SK-N-SH (cell line): Measurements from ENCODE around the gene HLA-DOA.

Experiments used
- CHD2 ChIP-seq: fragments of 150-350 bp; IDR thresholded peaks from 2 replicates; pipeline ENCODE4 v1.6.1; 2018; ENCODE audit warnings: low read length; ENCODE audit not compliant: partially characterized antibody
- CTCF ChIP-seq: fragments of 200-600 bp; sonication (generic); IDR thresholded peaks from 2 replicates; pipeline ENCODE4 v1.6.1; 2017; ENCODE audit warnings: antibody characterized with exemption, mild to moderate bottlenecking, moderate library complexity
- EP300 ChIP-seq, 2 experiments: IDR thresholded peaks; 2 replicates each; pipeline versions ENCODE4 v1.4.0 to v1.6.1; 2012; ENCODE audit warnings: borderline replicate concordance in 1 of 2, low read depth in 1 of 2, low read length in 1 of 2
- EZH2phosphoT487 ChIP-seq: fragments of 200-600 bp; sonication (generic); IDR thresholded peaks from 2 replicates; pipeline ENCODE4 v1.6.1; 2017; ENCODE audit warnings: low read depth, mixed run types, mild to moderate bottlenecking, antibody characterized with exemption, moderate library complexity, borderline replicate concordance
- IRF3 ChIP-seq: fragments of 150-350 bp; IDR thresholded peaks from 2 replicates; pipeline ENCODE4 v1.6.1; 2016; ENCODE audit warnings: mild to moderate bottlenecking, low read depth, low read length
- MXI1 ChIP-seq: IDR thresholded peaks from 2 replicates; pipeline ENCODE4 v1.6.1; 2012; ENCODE audit warnings: mild to moderate bottlenecking, low read depth, low read length, improper control_type of control experiment
- NFIC ChIP-seq: IDR thresholded peaks from 2 replicates; pipeline ENCODE4 v1.4.0; 2012; ENCODE audit warnings: borderline replicate concordance
- POLR2AphosphoS5 ChIP-seq: IDR thresholded peaks from 2 replicates; pipeline ENCODE4 v1.6.1; 2012; ENCODE audit warnings: low read depth, low read length
- RAD21 ChIP-seq: IDR thresholded peaks from 2 replicates; pipeline ENCODE4 v1.6.1; 2012; ENCODE audit warnings: mild to moderate bottlenecking, low read length
- RFX5 ChIP-seq: IDR thresholded peaks from 2 replicates; pipeline ENCODE4 v1.6.1; 2012; ENCODE audit warnings: mild to moderate bottlenecking, improper control_type of control experiment, low read length
- SIN3A ChIP-seq: IDR thresholded peaks from 2 replicates; pipeline ENCODE4 v1.6.1; 2012; ENCODE audit warnings: low read depth, mild to moderate bottlenecking, low read length, moderate library complexity, borderline replicate concordance
- TAF1 ChIP-seq: IDR thresholded peaks from 2 replicates; pipeline ENCODE4 v1.6.1; 2012; ENCODE audit warnings: low read depth, mild to moderate bottlenecking, low read length, moderate library complexity, borderline replicate concordance
- USF2 ChIP-seq: fragments of 150-350 bp; IDR thresholded peaks from 2 replicates; pipeline ENCODE4 v1.6.1; 2017; ENCODE audit warnings: antibody characterized with exemption, low read length, low read depth, borderline replicate concordance

DNA sequence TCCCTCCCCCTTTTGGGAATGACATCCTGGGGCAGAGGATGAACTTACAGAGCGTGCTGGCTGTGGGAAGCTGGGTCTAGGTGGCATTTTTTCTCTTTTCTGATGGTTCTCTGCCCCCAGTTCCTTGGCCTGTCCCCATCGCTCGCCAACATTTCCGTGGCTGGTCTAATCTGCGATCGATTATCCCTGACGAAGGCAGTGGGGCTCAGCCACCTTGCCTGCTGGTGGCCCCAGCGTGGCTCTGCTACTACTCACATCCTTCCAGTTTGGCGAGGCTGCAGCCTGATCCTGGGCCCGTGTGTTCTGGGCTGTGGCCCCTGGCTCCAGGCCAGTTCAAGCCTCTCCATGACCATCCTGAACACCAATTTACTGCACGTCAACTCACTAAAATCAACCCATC is 6.4 kb upstream of the HLA-DOA start:
- TF ChIP-seq CTCF = no peak
- no peak for TF ChIP-seq SIN3A
- no peak for TF ChIP-seq EP300 (IDR thresholded peaks at IDR 0.05; ENCODE audit: borderline replicate concordance in 1 of 2, low read depth in 1 of 2, low read length in 1 of 2)
- no peak for TF ChIP-seq IRF3
- TF ChIP-seq MXI1 = no peak
- TF ChIP-seq CHD2 = no peak
- TF ChIP-seq USF2 = no peak
- TF ChIP-seq NFIC = no peak
- no peak for TF ChIP-seq TAF1
- TF ChIP-seq POLR2AphosphoS5 = no peak
- no peak for TF ChIP-seq RAD21
- no peak for TF ChIP-seq EZH2phosphoT487
- no peak for TF ChIP-seq RFX5
